Dedifferentiated amniotic fluid mesenchymal stem cell (primary cell): ENCODE data around the gene FALEC.

ENCODE experiments used
- DNase-seq: peaks from one replicate; pipeline ENCODE4 v3.0.0-alpha.2; 2016; ENCODE audit errors: extremely low spot score

FALEC gene

GRCh38 chr1:150511985-150512660 lies 3.4 kb upstream of the FALEC start:
- peak; percentile 13 for DNase-seq

- DNase-seq = peak; percentile 14
Observed at GRCh38 chr1:150512846-150513245, 2.7 kb upstream of the FALEC start.

- peak; percentile 13 for DNase-seq
Observed at GRCh38 chr1:150513351-150513791, 2.2 kb upstream of the FALEC start.

GRCh38 chr1:150514260-150514659 lies 1.3 kb upstream of the FALEC start:
- peak; percentile 13 for DNase-seq

- no peak for DNase-seq
Observed at GRCh38 chr1:150514913-150515327, 632 bp upstream of the FALEC start.

- DNase-seq = no peak
Observed at GRCh38 chr1:150516050-150516591, 569 bp downstream of the FALEC start.

GRCh38 chr1:150516616-150517015 lies 1.1 kb downstream of the FALEC start:
- DNase-seq = no peak

- DNase-seq = no peak
Observed at GRCh38 chr1:150521196-150521968, 5.8 kb downstream of the FALEC start.

GRCh38 chr1:150525348-150525747 lies 9.8 kb downstream of the FALEC start:
- DNase-seq = no peak

- no peak for DNase-seq
Observed at GRCh38 chr1:150528196-150528595, 12.6 kb downstream of the FALEC start.

GRCh38 chr1:150529017-150529416 lies 13.5 kb downstream of the FALEC start:
- DNase-seq = no peak

- no peak for DNase-seq
Observed at GRCh38 chr1:150530491-150531159, 15.1 kb downstream of the FALEC start.

- DNase-seq = no peak
Observed at GRCh38 chr1:150532860-150533259, 17.3 kb downstream of the FALEC start.

GRCh38 chr1:150534002-150534401 lies 18.4 kb downstream of the FALEC start:
- no peak for DNase-seq

GRCh38 chr1:150535511-150536287 lies 20.1 kb downstream of the FALEC start:
- no peak for DNase-seq

- DNase-seq = no peak
Observed at GRCh38 chr1:150536836-150537731, 21.5 kb downstream of the FALEC start.

GRCh38 chr1:150537732-150538684 lies 22.5 kb downstream of the FALEC start:
- DNase-seq = peak; percentile 67

GRCh38 chr1:150543500-150544143 lies 28.1 kb downstream of the FALEC start:
- DNase-seq = no peak

GRCh38 chr1:150544204-150544603 lies 28.7 kb downstream of the FALEC start:
- DNase-seq = no peak
